K562 (cell line): Measurements from ENCODE around the gene RXRA. TPM values are rescaled to one million over a fixed set of nuclear protein-coding genes. Genes with fewer than 3 reads are reported as not detected.

Experiments
- ATAC-seq: fragments of 200-7000 bp; cut with Tn5 transposase; 3 replicates; pipeline ENCODE4 v1.9.1; 2020; ENCODE audit warnings: moderate library complexity
- BruUV-seq: library from RNA; stranded (reverse); fragments of 400-500 nt; replicated peaks from 2 replicates; lab custom pipeline; 2021; lab: Mats Ljungman, UMichigan
- CTCF ChIA-PET: fragments of 300-600 bp; formaldehyde crosslinking; extraction: SDS; loops from one replicate; lab custom pipeline; 2021; ENCODE audit warnings: low intra/inter-chr PET ratio; lab: Yijun Ruan, JAX
- POLR2A ChIA-PET: fragments of 300-600, 350-650 bp; sonication (Branson Sonifier 250); formaldehyde crosslinking; extraction: SDS; loops from one replicate; lab custom pipeline; 2021; ENCODE audit warnings: antibody characterized with exemption, inconsistent platforms; lab: Yijun Ruan, JAX
- DNase-seq, 4 experiments: peaks; one replicate each; pipeline versions ENCODE4 v3.0.0 to v3.0.0-alpha.2; 2011 to 2018; ENCODE audit warnings: low spot score in 3 of 4, mixed read lengths in 3 of 4; ENCODE audit errors: extremely low read depth in 1 of 4
- FAIRE-seq: peaks from 2 replicates; lab custom pipeline; 2011; peaks lifted over from hg19 to GRCh38; lab: Jason Lieb, UNC
- H2AFZ ChIP-seq: 2 replicates; pipeline ENCODE4 v1.6.0; 2011; ENCODE audit warnings: low read depth, low read length, control low read depth, inconsistent platforms
- H3K27ac ChIP-seq: fragments of 200-600 bp; 3 replicates; pipeline ENCODE4 v1.8.0; 2011; ENCODE audit warnings: low read depth, mild to moderate bottlenecking, control low read depth, inconsistent platforms, low read length, moderate library complexity, mixed read lengths; ENCODE audit errors: extremely low read depth
- H3K27me3 ChIP-seq, 2 experiments: fragments of 300-600 bp in 1 of 2; 2 replicates in 1 of 2; 3 replicates in 1 of 2; pipeline versions ENCODE4 v1.6.0 to v1.8.0; 2011; ENCODE audit warnings: inconsistent platforms in 2 of 2, low read length in 2 of 2, mild to moderate bottlenecking in 1 of 2, mixed read lengths in 1 of 2, moderate library complexity in 1 of 2; ENCODE audit not compliant: control insufficient read depth in 2 of 2, insufficient read depth in 2 of 2
- H3K36me3 ChIP-seq: fragments of 300-600 bp; 3 replicates; pipeline ENCODE4 v1.8.0; 2011; ENCODE audit warnings: mild to moderate bottlenecking, low read length, inconsistent platforms; ENCODE audit not compliant: control insufficient read depth, insufficient read depth
- H3K4me1 ChIP-seq, 2 experiments: fragments of 200-600 bp in 1 of 2; replicated peaks in 1 of 2; 2 replicates in 1 of 2; 3 replicates in 1 of 2; pipeline versions ENCODE4 v1.5.1 to v1.8.0; 2011; ENCODE audit warnings: inconsistent platforms in 2 of 2, low read length in 2 of 2, mild to moderate bottlenecking in 1 of 2, mixed read lengths in 1 of 2, moderate library complexity in 1 of 2; ENCODE audit not compliant: control insufficient read depth in 2 of 2, insufficient read depth in 2 of 2
- H3K4me2 ChIP-seq: 2 replicates; pipeline ENCODE4 v1.6.1; 2011; ENCODE audit warnings: low read length, control low read depth, inconsistent platforms, mixed read lengths; ENCODE audit not compliant: insufficient read depth
- H3K4me3 ChIP-seq: fragments of 200-600 bp; sonication (generic), shearing (Covaris generic); 2 replicates; pipeline ENCODE4 v1.5.1; 2016; ENCODE audit warnings: control low read depth, inconsistent platforms
- H3K79me2 ChIP-seq: fragments of 200-600 bp; 3 replicates; pipeline ENCODE4 v1.8.0; 2011; ENCODE audit warnings: low read length, inconsistent platforms; ENCODE audit not compliant: control insufficient read depth, insufficient read depth
- H3K9ac ChIP-seq, 2 experiments: 2 replicates each; pipeline versions ENCODE4 v1.6.0 to v1.6.1; 2011; ENCODE audit warnings: low read depth in 2 of 2, low read length in 2 of 2, control low read depth in 1 of 2, inconsistent platforms in 1 of 2, mild to moderate bottlenecking in 1 of 2, mixed read lengths in 1 of 2; ENCODE audit not compliant: insufficient read depth in 1 of 2
- H3K9me1 ChIP-seq: one replicate; pipeline ENCODE4 v1.6.0; 2011; ENCODE audit warnings: inconsistent platforms, mild to moderate bottlenecking, low read length, moderate library complexity; ENCODE audit not compliant: control insufficient read depth, insufficient read depth
- H3K9me3 ChIP-seq: replicated peaks from 2 replicates; pipeline ENCODE4 v1.5.1; 2011; ENCODE audit warnings: low read depth, low read length, inconsistent platforms; ENCODE audit not compliant: control insufficient read depth, insufficient read depth
- H4K20me1 ChIP-seq: replicated peaks from 2 replicates; pipeline ENCODE4 v1.6.1; 2011; ENCODE audit warnings: low read length, inconsistent platforms, mixed read lengths; ENCODE audit not compliant: control insufficient read depth, insufficient read depth
- CHD2 ChIP-seq: IDR thresholded peaks from 2 replicates; pipeline ENCODE4 v1.6.1; 2011; ENCODE audit warnings: low read depth, low read length
- GTF2B ChIP-seq: IDR thresholded peaks from 2 replicates; pipeline ENCODE4 v1.6.1; 2011; ENCODE audit not compliant: insufficient read length; ENCODE audit errors: extremely low read depth
- ZNF407 ChIP-seq: fragments of 450-650 bp; IDR thresholded peaks from 2 replicates; pipeline ENCODE4 v1.6.1; 2016; ENCODE audit warnings: low read depth
- WGBS: fragments of 100-300 bp; shearing (Covaris generic); methylation state at CpG from one replicate; pipeline ENCODE4 v1.1.6; 2016; ENCODE audit warnings: low coverage, mixed read lengths; ENCODE audit not compliant: insufficient coverage; ENCODE audit errors: missing lambda C conversion rate; 5-methylcytosine and 5-hydroxymethylcytosine counted together
- in situ Hi-C: fragments of 300-500 bp; cut with MboI; formaldehyde crosslinking; loops from 4 replicates; pipeline ENCODE4 v1.15.0; 2018; ENCODE audit warnings: inconsistent platforms, mixed read lengths
- intact Hi-C: fragments of 100-400 bp; cut with micrococcal nuclease; formaldehyde crosslinking; loops from 2 replicates; pipeline ENCODE4 v1.14.2; 2022
- polyA plus RNA-seq, 8 experiments: library from polyadenylated mRNA; depleted of rRNA in 4 of 8; stranded (reverse) in 5 of 8; unstranded in 3 of 8; fragments of >200 nt; fragmentation: Nextera tagmentation in 2 of 8; fragmentation: Illumina TruSeq in 1 of 8; extraction: Ambion mirVana in 2 of 8; extraction: Trizol in 1 of 8; gene quantifications; 2 replicates each; pipeline versions ENCODE4 v1.2.1 to v1.2.3, GENCODE V29; 2011 to 2014; ENCODE audit warnings: inconsistent platforms in 1 of 8, missing spikeins in 1 of 8
- total RNA-seq, 7 experiments: library from RNA; depleted of rRNA in 6 of 7; stranded (reverse); fragments of >200 nt in 6 of 7; fragmentation: Illumina TruSeq in 2 of 7; extraction: Trizol in 2 of 7; gene quantifications; 2 replicates each; pipeline versions ENCODE4 v1.2.1 to v1.2.3, GENCODE V29; 2011 to 2021; ENCODE audit warnings: low replicate concordance in 1 of 7

RXRA gene
- total and polyA plus RNA-seq, 9 of the 15 experiments (the other 6 are each of a cell fraction or from before 2014, with no cell fraction given) = 0.35 to 23.6 (median 4.6) TPM

GRCh38 chr9:134445000-134445399 is 118.7 kb downstream of the RXRA start:
- H3K4me1 ChIP-seq = peaks cover 0 to 26% of the 10 kb centered on the region in 2 experiments; a peak in 1 of 5 replicates
- BruUV-seq = no TSS peak
- no peak overlapping the region for H3K4me2 ChIP-seq
- no peak overlapping the region for H3K4me3 ChIP-seq
- H3K9me3 ChIP-seq = peaks cover 7% of the 10 kb centered on the region; the same call in 1 of the 2 replicates
- intact Hi-C loops = no loop called here
- 10% methylated on average over 8 of the region's 8 CpGs for WGBS
- no peaks in the 10 kb centered on the region for H3K36me3 ChIP-seq
- ChIA-PET CTCF (interaction anchor here (3.5 kb wide), 1 partner anchor 275 kb away, joined by 52 read pairs; no protein-coding TSS in a partner anchor), POLR2A (no interaction called here)
- H2AFZ ChIP-seq = no peak overlapping the region
- ATAC-seq = no peak
- no peak for DNase-seq
- in situ Hi-C loops = loop anchor here (5.0 kb wide), 1 partner anchor 278 kb away; no protein-coding TSS in a partner anchor
- no peaks in the 10 kb centered on the region for H3K79me2 ChIP-seq
- 0 out of 2 replicates have a peak, but pooled peaks cover 4% of the 10 kb centered on the region for H4K20me1 ChIP-seq
- 0 out of 5 replicates have a peak, but pooled peaks cover 0 to 5% of the 10 kb centered on the region in 2 experiments for H3K27me3 ChIP-seq
- no peak overlapping the region for H3K27ac ChIP-seq
- H3K9ac ChIP-seq = no peak overlapping the region
- FAIRE-seq = no peak
- no peaks in the 10 kb centered on the region for H3K9me1 ChIP-seq
- TF ChIP-seq CHD2 (peak; percentile 86), ZNF407 (no peak), GTF2B (no peak)
